Posterior cingulate gyrus (tissue), 11 donors: ENCODE measurements around the gene ALDH1A3.
A peak's percentile ranks its signal among the peaks of the same experiment; 100 is the strongest.
"Not testable (repeated sequence)": the region's sequence is repeated elsewhere in the genome, so short reads cannot be mapped to it uniquely, and the experiment has no call there.

Experiments
- DNase-seq, 10 donors: peaks; one replicate each; pipeline versions ENCODE4 v3.0.0 to v3.0.0-alpha.2; 2020 to 2021; ENCODE audit warnings: mixed read lengths in 3 of 10
- intact Hi-C: fragments of 100-400 bp; cut with DNase I; formaldehyde crosslinking; loops from one replicate; pipeline ENCODE4 v1.15.1; 2023

ALDH1A3 gene

GRCh38 chr15:100879464-100880138 is at the start of gene ALDH1A3:
Gene ALDH1A3, plus strand, starts transcription at chr15:100879831. Its CDS starts 77 bp downstream, at chr15:100879908.
- DNase-seq, result peak in 2 of 10 donors; percentile 76 to 85
- intact Hi-C loops, result no loop called here

GRCh38 chr15:100831467-100831866 is 48.2 kb upstream of the ALDH1A3 start:
- no peak for DNase-seq
- intact Hi-C loops, result no loop called here

GRCh38 chr15:100832149-100832942 is 47.3 kb upstream of the ALDH1A3 start:
- intact Hi-C loops, result no loop called here
- DNase-seq, result no peak

- intact Hi-C loops, result no loop called here
- DNase-seq, result no peak
Measured at GRCh38 chr15:100833417-100834389, 45.9 kb upstream of the ALDH1A3 start.

GRCh38 chr15:100834731-100835130 is 44.9 kb upstream of the ALDH1A3 start:
- intact Hi-C loops, result no loop called here
- no peak for DNase-seq

- intact Hi-C loops, result no loop called here
- no peak for DNase-seq
Measured at GRCh38 chr15:100835636-100836035, 44.0 kb upstream of the ALDH1A3 start.

GRCh38 chr15:100836501-100836900 is 43.1 kb upstream of the ALDH1A3 start:
- no peak for DNase-seq
- intact Hi-C loops, result no loop called here

- DNase-seq, result no peak
- intact Hi-C loops, result no loop called here
Measured at GRCh38 chr15:100841426-100841825, 38.2 kb upstream of the ALDH1A3 start.

- DNase-seq, result no peak
- intact Hi-C loops, result no loop called here
Measured at GRCh38 chr15:100842756-100843730, 36.6 kb upstream of the ALDH1A3 start.

- no peak for DNase-seq
- intact Hi-C loops, result no loop called here
Measured at GRCh38 chr15:100844167-100844566, 35.5 kb upstream of the ALDH1A3 start.

GRCh38 chr15:100844778-100845177 is 34.9 kb upstream of the ALDH1A3 start:
- intact Hi-C loops, result no loop called here
- no peak for DNase-seq

- DNase-seq, result no peak
- intact Hi-C loops, result no loop called here
Measured at GRCh38 chr15:100847194-100847593, 32.4 kb upstream of the ALDH1A3 start.

GRCh38 chr15:100849021-100849854 is 30.4 kb upstream of the ALDH1A3 start:
- peak in 6 of 10 donors; percentile 32 to 92 (median 58) for DNase-seq
- intact Hi-C loops, result no loop called here

GRCh38 chr15:100849855-100850218 is 29.8 kb upstream of the ALDH1A3 start:
- intact Hi-C loops, result no loop called here
- DNase-seq, result no peak

- intact Hi-C loops, DNase-seq: not testable (repeated sequence)
Measured at GRCh38 chr15:100851428-100852015, 28.1 kb upstream of the ALDH1A3 start.

- no peak for DNase-seq
- intact Hi-C loops, result no loop called here
Measured at GRCh38 chr15:100852630-100853029, 27.0 kb upstream of the ALDH1A3 start.

GRCh38 chr15:100853676-100854440 is 25.8 kb upstream of the ALDH1A3 start:
- intact Hi-C loops, result no loop called here
- DNase-seq, result no peak

- intact Hi-C loops, result no loop called here
- DNase-seq, result no peak
Measured at GRCh38 chr15:100856867-100857266, 22.8 kb upstream of the ALDH1A3 start.
